HG03378 (cell line): ENCODE results near the gene ELOB.

Experiments
- ATAC-seq: cut with Tn5 transposase; IDR thresholded peaks from one replicate; pipeline ENCODE4 v1.9.1; 2021; ENCODE audit warnings: mild to moderate bottlenecking, moderate library complexity; ENCODE audit not compliant: unreplicated experiment

The ELOB gene

GRCh38 chr16:2784358-2785100 lies 7.4 kb upstream of the ELOB start:
- no peak for ATAC-seq

GRCh38 chr16:2783581-2784357 lies 6.7 kb upstream of the ELOB start:
- ATAC-seq = no peak

- ATAC-seq = no peak
Measured at GRCh38 chr16:2782583-2783351, 5.7 kb upstream of the ELOB start.

GRCh38 chr16:2779978-2780898 lies 3.2 kb upstream of the ELOB start:
- ATAC-seq = no peak

- ATAC-seq = no peak
Measured at GRCh38 chr16:2779151-2779920, 2.3 kb upstream of the ELOB start.

- no peak for ATAC-seq
Measured at GRCh38 chr16:2778630-2778958, 1.5 kb upstream of the ELOB start.

GRCh38 chr16:2777903-2778629 lies 986 bp upstream of the ELOB start:
- no peak for ATAC-seq

GRCh38 chr16:2776500-2777139 lies 460 bp downstream of the ELOB start:
- no peak for ATAC-seq

- no peak for ATAC-seq
Measured at GRCh38 chr16:2775765-2776499, 1.1 kb downstream of the ELOB start.

- no peak for ATAC-seq
Measured at GRCh38 chr16:2775131-2775716, 1.9 kb downstream of the ELOB start.

- no peak for ATAC-seq
Measured at GRCh38 chr16:2774161-2774891, 2.8 kb downstream of the ELOB start.

GRCh38 chr16:2773188-2773968 lies 3.7 kb downstream of the ELOB start:
- no peak for ATAC-seq

GRCh38 chr16:2771496-2772402 lies 5.3 kb downstream of the ELOB start:
- no peak for ATAC-seq

- no peak for ATAC-seq
Measured at GRCh38 chr16:2770057-2770951, 6.8 kb downstream of the ELOB start.
